MV-4-11 (cell line): ENCODE results near the gene SDHAF3.

Experiments used
- DNase-seq: peaks from one replicate; lab custom pipeline; 2025; lab: John Stamatoyannopoulos, UW

The SDHAF3 gene

DNA sequence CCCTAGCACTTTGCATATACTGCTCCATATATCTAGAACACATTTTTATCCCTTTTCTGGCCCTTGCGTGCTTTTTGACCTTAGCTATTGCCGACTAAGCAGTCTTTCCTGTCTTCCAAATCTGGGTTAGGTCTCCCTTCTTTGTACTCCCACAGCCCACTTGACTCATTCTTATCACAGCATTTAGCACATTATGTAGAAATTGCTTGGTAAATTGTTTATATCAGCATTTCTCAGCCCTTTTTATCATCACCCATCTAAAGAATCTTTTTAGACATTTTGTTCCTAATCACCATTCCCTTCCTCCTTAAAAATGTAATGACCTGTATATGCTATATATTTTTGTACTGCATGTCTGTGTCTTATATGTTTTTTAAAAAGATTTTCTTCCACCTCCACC, 101.7 kb downstream of the SDHAF3 start:
- DNase-seq, result no peak

DNA sequence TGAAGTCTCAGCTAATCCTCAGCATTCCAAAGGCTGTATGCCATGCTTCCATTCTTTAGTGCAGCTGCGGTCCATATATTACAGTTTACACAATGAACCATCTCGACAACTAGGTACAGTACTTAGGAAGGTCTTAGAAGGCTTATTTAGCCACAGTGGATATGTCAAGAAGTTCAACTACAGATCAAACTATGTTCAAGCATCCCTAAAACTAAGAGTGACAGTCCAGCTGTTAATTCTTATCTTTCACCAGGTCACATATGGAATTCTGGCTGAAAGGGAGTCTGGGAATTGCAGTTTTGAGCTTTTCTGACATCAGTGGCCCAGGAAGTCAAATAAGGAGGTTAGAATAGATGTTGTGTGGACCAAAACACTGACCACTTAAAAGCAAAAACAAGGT, 106.8 kb downstream of the SDHAF3 start:
- no peak for DNase-seq

GRCh38 chr7:97226541-97226940, 109.0 kb downstream of the SDHAF3 start:
- no peak for DNase-seq
